ENCODE measurements around the gene CFP.

CFP gene

GRCh38 chrX:47637546-47638195 lies 7.9 kb upstream of the CFP start:
- DNase-seq = no peak

GRCh38 chrX:47634871-47635575 lies 5.3 kb upstream of the CFP start:
- DNase-seq = no peak

- DNase-seq = no peak
Observed at GRCh38 chrX:47633689-47634590, 4.2 kb upstream of the CFP start.

- DNase-seq = no peak
Observed at GRCh38 chrX:47632666-47633065, 2.9 kb upstream of the CFP start.

- no peak for DNase-seq
Observed at GRCh38 chrX:47631676-47632075, 1.9 kb upstream of the CFP start.

GRCh38 chrX:47628982-47629381 lies 748 bp downstream of the CFP start:
- no peak for DNase-seq

GRCh38 chrX:47625365-47625764 lies 4.4 kb downstream of the CFP start:
- DNase-seq = no peak

GRCh38 chrX:47623540-47624027 lies 6.1 kb downstream of the CFP start:
- DNase-seq = peak; percentile 77

GRCh38 chrX:47621851-47622250 lies 7.9 kb downstream of the CFP start:
- no peak for DNase-seq

- DNase-seq = no peak
Observed at GRCh38 chrX:47620303-47620685, 9.4 kb downstream of the CFP start.

- peak; percentile 78 for DNase-seq
Observed at GRCh38 chrX:47619486-47620302, 10.0 kb downstream of the CFP start, which contains the start of gene SYN1. Gene SYN1, minus strand, starts transcription at chrX:47619857. Its CDS starts 129 bp downstream, at chrX:47619728.

- no peak for DNase-seq
Observed at GRCh38 chrX:47618923-47619485, 10.7 kb downstream of the CFP start.

GRCh38 chrX:47614618-47615017 lies 15.1 kb downstream of the CFP start:
- no peak for DNase-seq

- DNase-seq = no peak
Observed at GRCh38 chrX:47613082-47613481, 16.6 kb downstream of the CFP start.

- no peak for DNase-seq
Observed at GRCh38 chrX:47612418-47612817, 17.3 kb downstream of the CFP start.

GRCh38 chrX:47611926-47612325 lies 17.8 kb downstream of the CFP start:
- no peak for DNase-seq

- no peak for DNase-seq
Observed at GRCh38 chrX:47611489-47611888, 18.2 kb downstream of the CFP start.

- DNase-seq = no peak
Observed at GRCh38 chrX:47610511-47610910, 19.2 kb downstream of the CFP start.

GRCh38 chrX:47608130-47608810 lies 21.5 kb downstream of the CFP start:
- DNase-seq = no peak

- DNase-seq = no peak
Observed at GRCh38 chrX:47607091-47607490, 22.6 kb downstream of the CFP start.

- DNase-seq = no peak
Observed at GRCh38 chrX:47605024-47605423, 24.7 kb downstream of the CFP start.

Data from fibroblast of skin of abdomen (primary cell).